Endodermal cell (in vitro differentiated cells): Measurements from ENCODE around the gene ATP4B. TPM values are rescaled to one million over a fixed set of nuclear protein-coding genes. Genes with fewer than 3 reads are reported as not detected.
A peak's percentile ranks its signal among the peaks of the same experiment; 100 is the strongest.

Experiments used
- DNase-seq: peaks from one replicate; pipeline ENCODE4 v3.0.0-alpha.2; 2017
- H3K27ac ChIP-seq: 2 replicates; pipeline ENCODE4 v1.5.1; 2013; ENCODE audit warnings: mild to moderate bottlenecking, low read depth, low read length, moderate library complexity
- H3K27me3 ChIP-seq: 2 replicates; pipeline ENCODE4 v1.6.1; 2013; ENCODE audit warnings: mild to moderate bottlenecking, low read length, moderate library complexity; ENCODE audit not compliant: insufficient read depth, control insufficient read depth, poor library complexity, severe bottlenecking
- H3K36me3 ChIP-seq: 2 replicates; pipeline ENCODE4 v1.7.0; 2013; ENCODE audit warnings: mild to moderate bottlenecking, low read length, moderate library complexity; ENCODE audit not compliant: control insufficient read depth, insufficient read depth
- H3K4me1 ChIP-seq: one replicate; pipeline ENCODE4 v1.7.0; 2013; ENCODE audit warnings: low read length; ENCODE audit not compliant: control insufficient read depth, insufficient read depth
- H3K4me3 ChIP-seq: 2 replicates; pipeline ENCODE4 v1.5.1; 2013; ENCODE audit warnings: mild to moderate bottlenecking, low read length, moderate library complexity
- H3K9ac ChIP-seq: 2 replicates; pipeline ENCODE4 v1.6.1; 2013; ENCODE audit warnings: mild to moderate bottlenecking, low read length, moderate library complexity; ENCODE audit not compliant: poor library complexity, severe bottlenecking; ENCODE audit errors: extremely low read depth
- H3K9me3 ChIP-seq: 2 replicates; pipeline ENCODE4 v1.6.1; 2013; ENCODE audit warnings: mild to moderate bottlenecking, low read length, moderate library complexity; ENCODE audit not compliant: control insufficient read depth
- H3K27ac Mint-ChIP-seq: 2 replicates; pipeline ENCODE4 v1.8.0; 2020; ENCODE audit warnings: mixed read lengths
- H3K27me3 Mint-ChIP-seq: 2 replicates; pipeline ENCODE4 v1.8.0; 2021; ENCODE audit warnings: mild to moderate bottlenecking, mixed read lengths; ENCODE audit not compliant: insufficient read depth
- H3K36me3 Mint-ChIP-seq: 2 replicates; pipeline ENCODE4 v1.8.0; 2020; ENCODE audit warnings: low read depth, mixed read lengths
- H3K4me1 Mint-ChIP-seq: 2 replicates; pipeline ENCODE4 v1.8.0; 2020; ENCODE audit warnings: mixed read lengths
- H3K4me3 Mint-ChIP-seq: 2 replicates; pipeline ENCODE4 v1.8.0; 2020; ENCODE audit warnings: mild to moderate bottlenecking, moderate library complexity, mixed read lengths
- H3K9me3 Mint-ChIP-seq: 2 replicates; pipeline ENCODE4 v1.8.0; 2020; ENCODE audit warnings: mild to moderate bottlenecking, mixed read lengths
- CTCF ChIP-seq: fragments of 200-600 bp; sonication (generic); conservative IDR thresholded peaks from 2 replicates; pipeline ENCODE4 v1.5.0; 2021; ENCODE audit warnings: antibody characterized with exemption, mild to moderate bottlenecking
- WGBS, 2 experiments: methylation state at CpG; one replicate each; pipeline versions ENCODE4 v1.1.5 to v1.1.7; 2013; ENCODE audit warnings: missing lambda C conversion rate in 2 of 2, mixed read lengths in 1 of 2; ENCODE audit not compliant: insufficient coverage in 1 of 2, insufficient read length in 1 of 2; 5-methylcytosine and 5-hydroxymethylcytosine counted together
- total RNA-seq, 2 donors: library from RNA; stranded (reverse); fragmentation: NEBNext Ultra II Directional in 1 of 2; extraction: Animal tissue kit (Norgen Biotek cat#: 25700) in 1 of 2; gene quantifications; 2 replicates in 1 of 2; 3 replicates in 1 of 2; pipeline ENCODE4 v1.2.1, GENCODE V29; 2021

ATP4B gene
- total RNA-seq, 2 donors from 2014 or later = not detected

GRCh38 chr13:113654175-113654560 lies 3.8 kb downstream of the ATP4B start:
- H3K27ac ChIP-seq = no peak overlapping the region
- DNase-seq = no peak
- 91 to 95% methylated on average over 6 to 9 of the region's 9 CpGs for WGBS, 2 experiments
- H3K9ac ChIP-seq = no peak overlapping the region
- Mint-ChIP-seq H3K4me1 (peaks cover 5% of the 10 kb centered on the region), H3K4me3 (no peak overlapping the region), H3K27me3 (peaks cover 7% of the 10 kb centered on the region), H3K9me3 (peaks cover 7% of the 10 kb centered on the region), H3K27ac (no peak overlapping the region), H3K36me3 (peaks cover 7% of the 10 kb centered on the region)
- H3K4me3 ChIP-seq = no peak overlapping the region
- no peaks in the 10 kb centered on the region for H3K27me3 ChIP-seq
- H3K4me1 ChIP-seq = no peaks in the 10 kb centered on the region
- no peak for TF ChIP-seq CTCF
- H3K9me3 ChIP-seq = no peaks in the 10 kb centered on the region
- H3K36me3 ChIP-seq = no peaks in the 10 kb centered on the region

GRCh38 chr13:113653264-113654174 lies 4.5 kb downstream of the ATP4B start:
- Histone ChIP-seq H3K4me1 (no peaks in the 10 kb centered on the region), H3K9ac (no peak overlapping the region), H3K27me3 (no peaks in the 10 kb centered on the region), H3K36me3 (no peaks in the 10 kb centered on the region), H3K27ac (no peak overlapping the region), H3K9me3 (no peaks in the 10 kb centered on the region), H3K4me3 (no peak overlapping the region)
- peaks cover 5% of the 10 kb centered on the region for H3K4me1 Mint-ChIP-seq
- H3K36me3 Mint-ChIP-seq = peaks cover 10% of the 10 kb centered on the region
- no peak overlapping the region for H3K27ac Mint-ChIP-seq
- peaks cover 7% of the 10 kb centered on the region for H3K27me3 Mint-ChIP-seq
- TF ChIP-seq CTCF = no peak
- H3K4me3 Mint-ChIP-seq = no peak overlapping the region
- peaks cover 7% of the 10 kb centered on the region for H3K9me3 Mint-ChIP-seq
- peak; percentile 54 for DNase-seq
- WGBS, 2 experiments = 85 to 87% methylated on average over 21 to 24 of the region's 24 CpGs

GRCh38 chr13:113652404-113653263 lies 5.4 kb downstream of the ATP4B start:
- Histone ChIP-seq H3K9me3 (no peaks in the 10 kb centered on the region), H3K4me1 (no peaks in the 10 kb centered on the region), H3K36me3 (no peaks in the 10 kb centered on the region), H3K27ac (no peak overlapping the region), H3K9ac (no peak overlapping the region), H3K4me3 (no peak overlapping the region), H3K27me3 (no peaks in the 10 kb centered on the region)
- H3K9me3 Mint-ChIP-seq = peaks cover 7% of the 10 kb centered on the region
- DNase-seq = peak; percentile 41
- H3K27me3 Mint-ChIP-seq = peaks cover 7% of the 10 kb centered on the region
- no peak for TF ChIP-seq CTCF
- no peak overlapping the region for H3K27ac Mint-ChIP-seq
- peaks cover 5% of the 10 kb centered on the region for H3K4me1 Mint-ChIP-seq
- no peak overlapping the region for H3K4me3 Mint-ChIP-seq
- WGBS, 2 experiments = 91 to 96% methylated on average over 10 to 23 of the region's 24 CpGs
- H3K36me3 Mint-ChIP-seq = peaks cover 16% of the 10 kb centered on the region
